ENCODE results near the gene SP6.

GRCh38 chr17:47882695-47883588 lies 32.0 kb upstream of the SP6 start:
- TF ChIP-seq CTCF (conservative IDR thresholded peaks at IDR 0.05) (no peak), ZFX (IDR thresholded peaks at IDR 0.05) (no peak)
